ENCODE data around the gene HMGN1. TPM values are rescaled to one million over a fixed set of nuclear protein-coding genes. Genes with fewer than 3 reads are reported as not detected.

Gene HMGN1
- 100 to 1,000 TPM; 104 to 218 (median 174) TPM for total RNA-seq
- long read RNA-seq, donor 1, full-length matches to known transcripts, result 42 of 73 reads
- long read RNA-seq, donor 1, partial matches to known transcripts, result 16 of 73 reads
- long read RNA-seq, donor 1, other reads (novel, unspliced or antisense), result 15 of 73 reads
- long read RNA-seq, donor 2, transcript HMGN1-204 (6 exons, 1,383 nt), result major isoform, 93 of 130 reads
- long read RNA-seq, donor 2, partial matches to known transcripts, result 22 of 130 reads
- long read RNA-seq, donor 2, other reads (novel, unspliced or antisense), result 11 of 130 reads

- DNase-seq (peak; percentile 87 to 93 (median 90)), ATAC-seq (peak; percentile 72)
- TF ChIP-seq CTCF (IDR thresholded peaks at IDR 0.05), result no peak
- H3K36me3 ChIP-seq (ENCODE audit: low read depth), result no peaks in the 10 kb centered on the region
- no peaks in the 10 kb centered on the region for H3K9me3 ChIP-seq
- peaks cover 23% of the 10 kb centered on the region for H3K4me1 ChIP-seq (ENCODE audit: low read depth)
- H3K4me3 ChIP-seq, result peak within 1 kb of the TSS; percentile 45
- intact Hi-C loops (cut with DNase I, micrococcal nuclease), result no loop called here
Observed at GRCh38 chr21:39348355-39349210, at the start of gene HMGN1. TSS of gene HMGN1 (minus strand) at chr21:39349088. CDS start at chr21:39348917, 171 bp downstream.

- intact Hi-C loops (cut with DNase I, micrococcal nuclease), result loop anchor here in 1 of 2 donors (10.0 kb wide), 1 partner anchor 153 kb away; no protein-coding TSS in a partner anchor
- DNase-seq, result no peak
- Histone ChIP-seq H3K9me3 (no peaks in the 10 kb centered on the region), H3K4me3 (no peak overlapping the region), H3K36me3 (ENCODE audit: low read depth) (no peaks in the 10 kb centered on the region), H3K4me1 (ENCODE audit: low read depth) (no peaks in the 10 kb centered on the region)
- TF ChIP-seq CTCF (IDR thresholded peaks at IDR 0.05), result no peak
- no peak for ATAC-seq
Observed at GRCh38 chr21:39397646-39398385, 48.9 kb upstream of the HMGN1 start.

- TF ChIP-seq CTCF (IDR thresholded peaks at IDR 0.05), result no peak
- DNase-seq, result no peak
- intact Hi-C loops (cut with DNase I, micrococcal nuclease), result loop anchor here in 1 of 2 donors (10.0 kb wide), 1 partner anchor 148 kb away; no protein-coding TSS in a partner anchor
- Histone ChIP-seq H3K4me1 (ENCODE audit: low read depth) (no peaks in the 10 kb centered on the region), H3K9me3 (no peaks in the 10 kb centered on the region), H3K4me3 (no peak overlapping the region), H3K36me3 (ENCODE audit: low read depth) (no peaks in the 10 kb centered on the region)
- ATAC-seq, result no peak
Observed at GRCh38 chr21:39392981-39393380, 44.1 kb upstream of the HMGN1 start.

- no peak for TF ChIP-seq CTCF (IDR thresholded peaks at IDR 0.05)
- Histone ChIP-seq H3K4me3 (no peak overlapping the region), H3K36me3 (ENCODE audit: low read depth) (no peaks in the 10 kb centered on the region), H3K4me1 (ENCODE audit: low read depth) (no peaks in the 10 kb centered on the region), H3K9me3 (no peaks in the 10 kb centered on the region)
- ATAC-seq, result no peak
- DNase-seq, result no peak
- intact Hi-C loops (cut with DNase I, micrococcal nuclease), result loop anchor here in 1 of 2 donors (10.0 kb wide), 1 partner anchor 145 kb away; no protein-coding TSS in a partner anchor
Observed at GRCh38 chr21:39390212-39390765, 41.4 kb upstream of the HMGN1 start.

GRCh38 chr21:39388811-39389155 is 39.9 kb upstream of the HMGN1 start:
- no peak for DNase-seq
- ATAC-seq, result no peak
- TF ChIP-seq CTCF (IDR thresholded peaks at IDR 0.05), result no peak
- no peaks in the 10 kb centered on the region for H3K4me1 ChIP-seq (ENCODE audit: low read depth)
- H3K36me3 ChIP-seq (ENCODE audit: low read depth), result no peaks in the 10 kb centered on the region
- intact Hi-C loops (cut with DNase I, micrococcal nuclease), result no loop called here
- no peak overlapping the region for H3K4me3 ChIP-seq
- H3K9me3 ChIP-seq, result no peaks in the 10 kb centered on the region

All from mucosa of descending colon (tissue), 3 donors.